Endometrium (tissue), 2 donors: Measurements from ENCODE around the gene CPZ.

Experiments
- FAIRE-seq: peaks from 2 replicates; lab custom pipeline; 2012; peaks lifted over from hg19 to GRCh38; lab: Jason Lieb, UNC
- donor health status: control.
- donor health status: control.

Gene CPZ

DNA sequence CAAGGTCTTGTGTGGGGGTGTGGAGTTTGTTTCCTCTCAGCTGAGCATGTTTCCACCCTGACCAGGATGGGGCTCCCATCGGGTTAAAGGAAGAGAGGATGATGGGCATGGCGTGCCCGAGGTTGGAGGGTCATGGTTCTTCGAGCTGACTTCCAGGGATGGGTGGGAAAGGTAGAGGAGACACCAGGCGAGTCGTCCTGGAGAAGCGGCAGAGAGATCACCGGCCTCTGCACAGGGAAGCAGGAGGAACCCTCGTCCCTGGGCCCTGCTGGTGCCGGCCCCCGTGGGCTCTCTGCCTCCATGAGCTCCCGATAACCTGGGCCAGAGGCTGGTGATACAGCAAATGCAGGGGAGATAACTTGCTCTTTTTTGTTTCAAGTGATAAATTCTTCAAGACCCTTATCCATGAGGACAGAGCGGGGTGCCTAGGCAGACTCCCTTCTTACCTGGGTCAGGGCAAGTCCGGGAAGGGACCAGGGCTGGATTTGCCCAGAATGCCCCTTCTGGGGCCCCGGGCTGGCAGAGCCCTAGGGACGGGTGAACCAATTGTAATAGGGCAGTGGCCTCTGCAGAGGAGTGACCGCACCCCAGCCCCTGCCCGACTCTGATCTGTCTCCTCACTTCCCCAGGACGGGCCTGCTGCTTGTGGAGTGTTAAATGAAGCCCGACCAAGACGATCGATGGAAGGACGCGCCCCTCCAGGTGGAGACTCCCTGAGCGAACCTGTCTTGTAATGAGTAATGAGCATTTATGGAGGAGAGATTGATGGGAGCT is 63.0 kb downstream of the CPZ start:
- FAIRE-seq, result no peak

DNA sequence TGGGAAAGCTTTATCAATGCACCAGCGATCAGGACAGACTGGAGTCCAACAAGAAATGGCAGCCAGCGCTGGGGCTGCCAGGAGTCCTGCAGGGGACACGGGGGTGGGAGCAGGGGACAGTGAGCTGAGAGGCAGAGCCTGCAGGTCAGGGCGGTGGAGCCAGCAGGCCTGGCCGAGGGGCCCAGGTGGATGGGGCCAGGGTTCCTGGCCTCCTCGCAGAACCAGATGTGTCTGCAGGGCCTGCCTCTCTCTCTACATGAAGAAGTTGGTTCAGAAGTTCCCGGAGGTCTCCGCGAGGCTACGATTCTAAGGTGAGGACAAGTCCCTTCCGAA is 63.6 kb downstream of the CPZ start:
- FAIRE-seq, result no peak

DNA sequence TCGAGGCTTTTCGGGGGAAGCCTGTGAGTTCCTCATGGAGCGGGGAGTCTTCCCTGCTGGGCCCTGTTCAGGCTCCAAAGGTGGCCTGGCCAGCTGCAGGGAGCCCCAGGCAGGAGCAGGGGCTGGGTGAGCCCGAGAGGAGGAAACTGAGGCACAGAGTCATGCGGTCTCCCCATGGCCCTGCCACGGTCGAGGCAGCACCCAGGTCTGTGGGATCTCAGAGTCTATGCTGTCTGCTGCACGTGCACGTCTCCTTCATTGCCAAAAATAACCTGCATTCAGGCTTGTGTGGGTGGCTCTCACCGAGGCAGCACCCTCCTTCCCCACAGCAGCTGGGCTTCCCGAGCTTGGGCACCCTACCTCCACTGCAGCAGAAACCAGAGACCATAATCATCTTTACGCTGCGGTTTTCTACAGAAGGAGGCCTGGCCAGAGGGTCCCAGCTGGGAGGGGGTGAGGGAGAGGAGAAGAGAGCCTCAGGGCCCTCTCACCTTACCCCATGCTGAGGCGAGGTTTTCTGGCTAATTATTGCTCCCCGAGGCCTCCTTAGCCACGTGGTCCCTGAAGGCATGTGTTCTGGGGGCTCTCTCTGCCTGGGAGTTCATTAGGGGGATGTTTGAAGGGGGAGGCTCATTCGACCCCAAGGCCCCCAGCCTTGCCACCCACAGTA is 64.3 kb downstream of the CPZ start:
- no peak for FAIRE-seq

DNA sequence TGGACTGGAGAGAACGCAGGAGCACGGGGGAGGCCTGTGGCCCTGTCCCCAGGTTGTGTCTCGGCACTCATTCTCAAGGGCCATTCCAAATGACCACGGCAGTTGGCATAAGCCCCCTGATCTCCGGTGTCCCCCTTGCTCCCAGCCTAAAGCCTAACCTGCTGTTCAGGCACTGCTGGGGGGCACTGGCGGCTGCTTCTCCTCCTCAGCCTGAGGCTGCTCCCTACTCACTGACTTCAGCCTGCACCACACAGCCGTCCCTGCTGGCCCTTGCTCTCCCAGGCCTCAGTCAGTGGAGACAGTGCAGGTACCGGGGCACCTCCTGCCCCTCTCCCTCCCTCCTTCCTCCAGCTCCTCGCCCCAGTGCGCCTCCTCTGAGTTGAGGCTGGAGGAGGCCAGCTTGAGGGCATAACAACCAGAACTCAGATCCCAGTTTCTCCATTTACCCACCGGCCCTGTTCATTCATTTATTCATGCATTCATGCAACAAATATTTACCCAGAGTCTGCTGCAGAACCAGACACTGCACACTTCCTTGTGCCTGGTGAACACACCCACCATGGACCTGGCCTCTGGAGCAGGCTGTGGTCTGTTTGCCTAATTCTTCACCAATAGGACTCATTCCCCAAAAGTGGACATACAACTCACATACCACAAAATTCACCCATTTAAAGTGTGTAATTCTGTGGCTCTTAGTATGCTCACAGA is 65.0 kb downstream of the CPZ start:
- no peak for FAIRE-seq

DNA sequence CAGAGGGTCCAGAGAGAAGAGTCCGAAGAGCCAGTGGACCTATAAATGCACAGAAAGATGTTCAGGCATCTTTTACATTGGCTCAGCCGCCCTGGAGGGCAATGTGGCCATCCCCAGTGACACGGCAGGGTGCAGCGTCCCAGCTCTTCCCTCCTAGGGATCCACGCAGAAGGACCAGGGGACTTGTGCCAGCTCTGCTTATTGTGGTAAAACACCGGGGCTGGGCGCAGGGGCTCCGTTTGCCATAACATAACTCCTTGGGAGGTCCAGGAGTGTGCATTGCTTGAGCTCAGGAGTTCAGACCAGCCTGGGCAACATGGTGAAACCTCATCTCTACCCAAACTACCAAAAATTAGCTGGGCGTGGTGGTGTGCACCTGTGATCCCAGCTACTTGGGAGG is 70.2 kb downstream of the CPZ start:
- FAIRE-seq, result no peak

DNA sequence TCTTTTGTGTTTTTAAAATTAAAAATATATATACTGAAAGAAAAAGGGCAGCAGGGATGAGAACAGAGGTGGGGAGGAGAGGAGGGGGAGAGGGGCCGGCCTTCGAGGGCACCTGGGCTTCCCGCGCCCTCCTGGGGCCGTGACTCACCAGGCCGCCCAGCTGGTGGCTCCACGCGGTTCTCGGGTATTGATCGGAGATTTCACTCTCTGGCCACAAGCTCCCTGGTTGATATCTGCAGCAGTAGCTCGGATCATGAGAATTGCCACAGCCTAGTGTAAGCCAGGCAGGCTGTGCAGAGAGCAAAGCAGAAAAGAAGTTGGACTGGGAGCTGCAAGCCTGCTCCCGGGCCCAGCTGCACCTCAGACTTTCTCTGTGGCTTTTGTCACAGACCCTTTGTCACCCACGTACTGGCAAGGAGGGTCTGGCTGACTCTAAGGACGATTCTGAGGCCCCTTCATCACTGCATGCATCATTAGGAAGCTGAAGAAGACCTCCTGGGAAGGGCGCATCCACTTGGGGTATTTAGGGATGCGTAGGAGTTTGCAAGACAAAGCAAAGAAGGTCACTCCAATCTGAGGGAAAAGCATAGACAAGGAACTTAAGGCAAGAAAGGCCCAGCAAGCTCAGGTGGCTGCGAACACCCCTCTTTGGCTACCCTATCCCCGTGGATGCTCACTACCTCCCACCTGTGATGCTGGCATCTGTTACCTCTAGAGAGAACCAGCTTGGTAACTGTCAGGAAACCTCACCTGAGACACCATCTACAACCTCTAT is 71.7 kb downstream of the CPZ start:
- no peak for FAIRE-seq

DNA sequence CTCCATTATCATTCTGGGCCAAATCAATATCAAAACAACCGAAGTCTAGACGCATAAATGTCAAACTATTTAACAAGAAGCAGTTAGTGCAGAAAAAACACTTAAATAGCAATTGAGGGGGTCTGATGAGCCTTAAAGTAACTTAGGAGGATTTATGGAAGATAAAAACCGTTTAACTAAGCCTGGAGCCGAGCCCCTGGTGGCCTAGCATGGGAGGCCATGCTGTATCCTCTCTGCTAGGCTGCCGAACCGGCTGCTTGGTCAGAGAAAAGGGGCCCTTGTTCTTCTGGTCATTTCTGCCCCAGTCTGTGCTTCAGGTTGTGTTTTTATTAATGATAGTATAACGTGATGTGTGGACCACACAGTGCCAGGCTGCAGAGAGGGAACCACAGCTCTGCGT is 72.4 kb downstream of the CPZ start:
- FAIRE-seq, result no peak

DNA sequence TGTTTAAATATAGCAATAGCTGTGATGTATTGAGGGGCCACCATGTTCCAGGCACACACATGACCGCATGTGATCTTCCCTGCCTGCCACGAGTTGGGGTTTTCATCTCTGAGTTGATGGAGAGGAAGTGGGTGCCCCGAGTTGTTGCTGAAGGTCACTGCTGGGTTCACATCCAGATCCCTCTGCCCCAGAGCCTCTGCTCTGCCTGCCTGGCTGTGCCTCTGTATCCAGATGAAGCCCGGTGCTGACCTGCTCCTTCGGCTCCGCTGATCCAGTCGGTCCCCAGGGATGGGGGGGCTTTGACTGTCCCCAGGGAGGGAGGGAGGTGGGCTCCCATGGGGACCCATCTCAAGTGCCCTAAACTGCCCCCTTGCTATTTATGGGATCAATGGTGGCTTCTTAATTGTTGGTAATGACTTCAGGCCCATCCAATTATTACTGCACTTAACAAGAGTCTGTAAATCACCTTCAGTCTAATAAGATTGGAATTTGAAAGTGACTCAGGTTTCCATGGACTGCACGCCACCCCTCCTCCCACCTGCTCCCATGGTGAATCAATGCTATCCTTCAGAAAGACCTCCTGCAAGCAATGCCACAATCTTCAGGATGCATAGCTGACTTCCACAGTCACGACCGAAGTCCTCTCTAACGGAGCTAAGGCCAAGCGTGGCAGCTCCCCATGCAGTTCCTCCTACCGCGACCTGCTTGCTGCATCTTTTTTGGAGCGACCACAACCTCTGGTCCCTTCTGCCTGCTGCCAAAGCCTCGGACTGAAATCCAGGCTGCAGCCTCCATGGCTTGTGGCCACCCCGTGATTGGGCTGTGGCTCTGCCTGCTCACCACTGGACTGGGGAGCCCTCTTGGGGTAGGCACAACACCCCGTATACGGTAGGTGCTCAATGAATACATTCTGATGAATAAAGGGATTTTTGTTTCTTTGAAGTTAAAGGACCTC is 73.1 kb downstream of the CPZ start:
- FAIRE-seq, result no peak

DNA sequence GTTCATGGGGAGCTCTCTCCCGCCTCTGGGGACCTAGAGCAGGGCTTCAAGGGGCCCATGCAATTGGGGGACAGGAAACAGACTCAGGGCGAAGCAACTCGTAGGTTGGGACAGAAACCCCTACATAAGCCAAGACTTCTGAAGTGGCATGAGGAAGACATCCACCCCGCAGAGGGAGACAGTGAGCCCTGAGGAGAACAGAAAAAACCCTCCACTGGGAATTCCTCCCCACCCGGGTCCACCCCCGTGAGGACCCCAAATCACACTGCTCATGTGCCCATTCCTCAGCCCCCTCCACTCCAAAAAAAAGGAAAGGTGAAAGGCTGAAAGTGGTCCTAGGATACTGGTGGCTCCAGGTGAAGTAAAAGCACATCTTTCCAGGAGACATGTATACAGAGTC is 74.0 kb downstream of the CPZ start:
- no peak for FAIRE-seq
